ENCODE data around the gene ZNF714.

ZNF714 gene

GRCh38 chr19:21082011-21082975 lies at the start of gene ZNF714:
Gene ZNF714 (plus strand): TSS chr19:21082203. CDS start chr19:21098269, 16,066 bp downstream.
- no peak for DNase-seq

DNA sequence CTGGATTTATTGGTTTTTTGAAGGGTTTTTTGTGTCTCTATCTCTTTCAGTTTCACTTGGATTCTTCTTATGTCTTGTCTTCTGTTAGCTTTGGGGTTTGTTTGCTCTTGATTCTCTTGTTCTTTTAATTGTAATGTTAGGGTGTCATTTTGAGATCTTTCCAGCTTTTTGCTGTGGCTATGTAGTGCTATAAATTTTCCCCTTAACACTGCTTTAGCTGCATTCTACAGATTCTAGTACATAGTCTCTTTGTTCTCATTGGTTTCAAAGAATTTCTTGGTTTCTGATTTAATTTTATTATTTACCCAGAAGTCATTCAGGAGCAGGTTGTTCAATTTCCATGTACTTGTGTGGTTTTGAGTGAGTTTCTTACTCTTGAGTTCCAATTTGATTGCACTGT lies 37.0 kb upstream of the ZNF714 start:
- DNase-seq = no peak

DNA sequence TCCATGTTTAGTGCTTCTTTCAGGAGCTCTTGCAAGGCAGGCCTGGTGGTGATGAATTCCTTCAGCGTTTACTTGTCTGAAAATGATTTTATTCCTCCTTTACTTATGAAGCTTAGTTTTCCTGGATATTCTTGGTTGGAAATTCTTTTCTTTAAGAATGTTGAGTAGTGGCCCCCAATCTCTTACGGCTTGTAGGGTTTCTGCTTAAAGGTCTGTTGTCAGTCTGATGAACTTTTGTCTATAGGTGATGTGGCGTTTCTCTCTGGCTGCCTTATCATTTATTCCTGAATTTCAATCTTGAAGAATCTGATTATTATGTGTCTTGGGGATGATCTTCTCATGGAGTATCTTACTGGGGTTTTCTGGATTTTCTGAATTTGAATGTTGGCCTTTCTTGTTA lies 35.5 kb upstream of the ZNF714 start:
- DNase-seq = no peak

DNA sequence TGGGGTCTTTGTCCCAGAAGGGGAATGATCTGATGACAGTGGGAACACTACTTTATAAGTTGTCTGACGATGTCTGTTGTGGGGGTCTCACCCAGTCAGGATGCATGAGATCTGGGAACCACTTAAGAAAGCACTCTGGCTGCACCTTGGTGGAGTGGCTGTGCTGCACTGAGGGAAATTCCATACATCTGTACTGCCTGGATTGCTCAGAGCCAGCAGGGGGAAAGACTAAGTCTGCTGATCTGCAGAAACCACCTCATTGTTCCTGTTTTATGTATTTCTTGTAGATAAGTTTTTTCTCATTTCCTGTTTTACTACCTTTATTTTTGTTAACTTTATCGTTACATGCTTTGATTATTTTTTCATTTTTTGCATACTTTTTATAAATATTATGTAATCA lies 34.3 kb upstream of the ZNF714 start:
- no peak for DNase-seq

- no peak for DNase-seq
Observed at GRCh38 chr19:21052902-21053301, 29.1 kb upstream of the ZNF714 start.

GRCh38 chr19:21065336-21065735 lies 16.7 kb upstream of the ZNF714 start:
- DNase-seq = no peak

DNA sequence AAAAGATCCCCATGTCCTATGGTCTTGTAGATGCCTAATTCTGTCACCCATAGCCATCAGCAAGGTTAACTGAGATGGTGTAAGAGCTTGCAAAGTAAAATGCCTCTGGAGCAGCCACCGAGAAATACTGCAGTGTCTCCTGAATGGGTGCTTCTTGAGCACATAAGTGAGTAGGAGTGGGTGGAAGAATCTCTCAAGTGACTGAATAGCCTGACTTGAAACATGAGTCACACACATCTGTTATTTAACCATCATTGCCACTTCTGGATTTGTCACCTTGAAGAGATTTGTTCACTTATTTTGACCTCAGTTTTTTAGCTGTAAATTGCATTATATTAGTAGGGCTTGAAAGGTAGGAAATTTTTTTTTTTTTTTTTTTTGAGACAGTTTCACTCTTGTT lies 2.3 kb downstream of the ZNF714 start:
- DNase-seq = no peak

DNA sequence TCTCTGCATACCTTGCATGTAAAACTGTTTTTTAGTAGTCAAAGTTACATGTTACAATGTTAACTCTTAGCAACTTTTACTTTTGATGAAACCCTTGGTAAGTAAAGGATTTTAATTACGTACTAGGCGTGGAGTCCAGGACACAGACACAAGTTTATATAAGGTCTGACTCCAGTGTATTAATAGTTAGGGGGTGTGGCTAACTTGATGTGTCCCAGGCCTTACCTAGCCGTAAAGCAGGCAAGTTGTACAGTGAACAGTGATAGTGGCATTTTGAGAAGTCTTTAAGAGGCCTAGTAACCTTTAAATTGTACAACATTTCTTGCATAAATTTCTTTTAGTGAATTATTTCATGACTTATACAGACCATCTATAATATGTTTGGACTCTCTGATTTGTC lies 5.9 kb downstream of the ZNF714 start:
- no peak for DNase-seq

GRCh38 chr19:21092109-21092508 lies 10.1 kb downstream of the ZNF714 start:
- DNase-seq = no peak

GRCh38 chr19:21094347-21095025 lies 12.5 kb downstream of the ZNF714 start:
- no peak for DNase-seq

GRCh38 chr19:21098291-21098690 lies 16.3 kb downstream of the ZNF714 start:
- no peak for DNase-seq

- DNase-seq = no peak
Observed at GRCh38 chr19:21101521-21102242, 19.7 kb downstream of the ZNF714 start.

- no peak for DNase-seq
Observed at GRCh38 chr19:21109116-21109515, 27.1 kb downstream of the ZNF714 start.

- no peak for DNase-seq
Observed at GRCh38 chr19:21110183-21110582, 28.2 kb downstream of the ZNF714 start.

- DNase-seq = no peak
Observed at GRCh38 chr19:21115430-21115829, 33.4 kb downstream of the ZNF714 start.

DNA sequence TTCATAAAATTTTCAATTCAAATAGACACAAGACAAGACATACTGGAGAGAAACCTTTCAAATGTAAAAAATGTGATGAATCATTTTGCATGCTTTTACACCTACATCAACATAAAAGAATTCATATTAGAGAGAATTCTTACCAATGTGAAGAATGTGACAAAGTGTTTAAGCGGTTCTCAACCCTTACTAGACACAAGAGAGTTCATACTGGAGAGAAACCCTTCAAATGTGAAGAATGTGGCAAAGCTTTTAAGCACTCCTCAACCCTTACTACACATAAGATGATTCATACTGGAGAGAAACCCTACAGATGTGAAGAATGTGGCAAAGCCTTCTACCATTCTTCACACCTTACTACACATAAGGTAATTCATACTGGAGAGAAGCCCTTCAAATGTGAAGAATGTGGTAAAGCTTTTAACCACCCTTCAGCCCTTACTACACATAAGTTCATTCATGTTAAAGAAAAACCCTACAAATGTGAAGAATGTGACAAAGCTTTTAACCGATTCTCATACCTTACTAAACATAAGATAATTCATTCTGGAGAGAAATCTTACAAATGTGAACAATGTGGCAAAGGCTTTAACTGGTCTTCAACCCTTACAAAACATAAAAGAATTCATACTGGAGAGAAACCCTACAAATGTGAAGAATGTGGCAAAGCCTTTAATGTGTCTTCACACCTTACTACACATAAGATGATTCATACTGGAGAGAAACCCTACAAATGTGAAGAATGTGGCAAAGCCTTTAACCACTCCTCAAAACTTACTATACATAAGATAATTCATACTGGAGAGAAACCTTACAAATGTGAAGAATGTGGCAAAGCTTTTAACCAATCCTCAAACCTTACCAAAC lies 35.3 kb downstream of the ZNF714 start:
- DNase-seq = no peak

- no peak for DNase-seq
Observed at GRCh38 chr19:21126078-21126477, 44.1 kb downstream of the ZNF714 start.

DNA sequence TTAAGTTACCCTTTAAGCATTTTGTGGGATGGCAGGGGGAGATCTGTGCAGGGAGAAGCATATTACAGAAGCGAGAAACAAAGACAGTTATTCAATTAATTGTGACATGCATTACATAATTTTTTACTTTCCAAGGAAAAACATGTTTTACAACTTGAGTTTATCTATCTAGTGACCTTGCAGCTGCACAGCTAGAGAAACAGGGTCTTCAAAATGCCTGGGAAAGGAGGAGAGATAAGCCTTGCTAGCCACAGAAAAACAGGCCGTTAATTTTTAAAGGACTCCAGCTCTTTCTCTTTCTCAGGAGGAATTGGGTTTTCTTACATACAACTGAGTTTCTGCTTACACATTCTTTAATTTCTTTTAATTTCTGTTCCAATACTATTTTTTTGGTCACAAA lies 45.0 kb downstream of the ZNF714 start:
- no peak for DNase-seq

DNA sequence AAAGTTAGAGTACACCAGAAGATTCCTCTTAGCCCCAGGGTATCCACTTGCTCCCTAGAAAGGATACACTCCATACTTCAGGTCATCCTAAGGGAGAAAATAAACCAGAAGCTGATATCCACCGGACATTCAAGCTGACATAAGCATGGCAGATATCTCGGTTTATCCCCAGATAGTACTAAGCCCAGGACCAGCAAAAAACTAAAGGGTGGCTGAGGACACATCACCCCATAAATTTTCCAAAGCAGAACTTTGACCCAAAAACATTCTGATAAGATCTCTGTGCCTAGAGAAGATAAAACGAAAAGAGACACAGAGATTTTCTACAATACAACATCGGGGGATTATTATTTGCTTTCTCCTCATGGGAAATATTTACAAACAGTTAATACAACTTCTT lies 45.9 kb downstream of the ZNF714 start:
- DNase-seq = no peak

- DNase-seq = no peak
Observed at GRCh38 chr19:21128901-21129698, 47.1 kb downstream of the ZNF714 start.

GRCh38 chr19:21130097-21130775 lies 48.2 kb downstream of the ZNF714 start:
- no peak for DNase-seq

All from NCI-H187 (cell line).